Mononuclear cell (primary cell): ENCODE measurements around the gene TMEM184A. TPM values are rescaled to one million over a fixed set of nuclear protein-coding genes. Genes with fewer than 3 reads are reported as not detected.

ENCODE experiments used
- H3K27me3 ChIP-seq: 2 replicates; pipeline ENCODE4 v1.6.0; 2011; ENCODE audit warnings: low read length, control low read depth; ENCODE audit not compliant: insufficient read depth
- H3K4me1 ChIP-seq: 2 replicates; pipeline ENCODE4 v1.5.1; 2011; ENCODE audit warnings: mild to moderate bottlenecking, low read length, control low read depth; ENCODE audit not compliant: insufficient read depth
- H3K4me3 ChIP-seq: 2 replicates; pipeline ENCODE4 v1.5.1; 2011; ENCODE audit warnings: mild to moderate bottlenecking, low read length, moderate library complexity
- H3K9me3 ChIP-seq: 2 replicates; pipeline ENCODE4 v1.5.1; 2011; ENCODE audit warnings: low read depth, mild to moderate bottlenecking, control low read depth, low read length
- total RNA-seq: library from RNA; depleted of rRNA; stranded (reverse); fragments of >200 nt; gene quantifications from one replicate; pipeline ENCODE4 v1.2.3, GENCODE V29; 2012

Gene TMEM184A
- total RNA-seq: not detected

- Histone ChIP-seq H3K4me3 (no peak within 1 kb of the TSS), H3K4me1 (no peaks in the 10 kb centered on the region), H3K27me3 (no peaks in the 10 kb centered on the region), H3K9me3 (no peaks in the 10 kb centered on the region)
Observed at GRCh38 chr7:1555813-1556543, at the start of gene TMEM184A. TSS of gene TMEM184A (minus strand) at chr7:1556205. CDS start at chr7:1555484, 721 bp downstream.

- H3K4me3 ChIP-seq: no peak overlapping the region
- no peaks in the 10 kb centered on the region for H3K27me3 ChIP-seq
- H3K9me3 ChIP-seq: no peaks in the 10 kb centered on the region
- H3K4me1 ChIP-seq: no peaks in the 10 kb centered on the region
Observed at GRCh38 chr7:1604383-1604782, 48.4 kb upstream of the TMEM184A start.

GRCh38 chr7:1603346-1604225 is 47.6 kb upstream of the TMEM184A start:
- no peak overlapping the region for H3K4me3 ChIP-seq
- no peaks in the 10 kb centered on the region for H3K27me3 ChIP-seq
- no peaks in the 10 kb centered on the region for H3K9me3 ChIP-seq
- no peaks in the 10 kb centered on the region for H3K4me1 ChIP-seq

- no peak overlapping the region for H3K4me3 ChIP-seq
Observed at GRCh38 chr7:1602386-1602785, 46.4 kb upstream of the TMEM184A start.

GRCh38 chr7:1601956-1602355 is 46.0 kb upstream of the TMEM184A start:
- H3K27me3 ChIP-seq: no peaks in the 10 kb centered on the region
- H3K4me3 ChIP-seq: no peak overlapping the region
- no peaks in the 10 kb centered on the region for H3K9me3 ChIP-seq
- no peaks in the 10 kb centered on the region for H3K4me1 ChIP-seq

More at GRCh38 chr7:1602386-1602785, 46.4 kb upstream of the TMEM184A start:
- Histone ChIP-seq H3K4me1 (no peaks in the 10 kb centered on the region), H3K9me3 (no peaks in the 10 kb centered on the region), H3K27me3 (no peaks in the 10 kb centered on the region)

- H3K27me3 ChIP-seq: no peaks in the 10 kb centered on the region
Observed at GRCh38 chr7:1599640-1600395, 43.8 kb upstream of the TMEM184A start.

GRCh38 chr7:1598961-1599639 is 43.1 kb upstream of the TMEM184A start:
- Histone ChIP-seq H3K9me3 (no peaks in the 10 kb centered on the region), H3K4me3 (no peak overlapping the region), H3K4me1 (no peaks in the 10 kb centered on the region), H3K27me3 (no peaks in the 10 kb centered on the region)

More at GRCh38 chr7:1599640-1600395, 43.8 kb upstream of the TMEM184A start:
- no peaks in the 10 kb centered on the region for H3K4me1 ChIP-seq
- H3K4me3 ChIP-seq: no peak overlapping the region
- no peaks in the 10 kb centered on the region for H3K9me3 ChIP-seq

GRCh38 chr7:1598286-1598685 is 42.3 kb upstream of the TMEM184A start:
- Histone ChIP-seq H3K4me3 (no peak overlapping the region), H3K4me1 (no peaks in the 10 kb centered on the region), H3K27me3 (no peaks in the 10 kb centered on the region), H3K9me3 (no peaks in the 10 kb centered on the region)

- Histone ChIP-seq H3K4me1 (no peaks in the 10 kb centered on the region), H3K27me3 (no peaks in the 10 kb centered on the region), H3K9me3 (no peaks in the 10 kb centered on the region), H3K4me3 (no peak overlapping the region)
Observed at GRCh38 chr7:1597791-1598190, 41.8 kb upstream of the TMEM184A start.

GRCh38 chr7:1597066-1597760 is 41.2 kb upstream of the TMEM184A start:
- no peaks in the 10 kb centered on the region for H3K27me3 ChIP-seq
- no peaks in the 10 kb centered on the region for H3K9me3 ChIP-seq

GRCh38 chr7:1596181-1597043 is 40.4 kb upstream of the TMEM184A start:
- Histone ChIP-seq H3K4me3 (no peak overlapping the region), H3K9me3 (no peaks in the 10 kb centered on the region), H3K4me1 (peaks cover 13% of the 10 kb centered on the region), H3K27me3 (peaks cover 5% of the 10 kb centered on the region)

More at GRCh38 chr7:1597066-1597760, 41.2 kb upstream of the TMEM184A start:
- no peak overlapping the region for H3K4me3 ChIP-seq
- peaks cover 5% of the 10 kb centered on the region for H3K4me1 ChIP-seq

- Histone ChIP-seq H3K27me3 (peaks cover 9% of the 10 kb centered on the region), H3K4me3 (no peak overlapping the region), H3K4me1 (peaks cover 15% of the 10 kb centered on the region), H3K9me3 (no peaks in the 10 kb centered on the region)
Observed at GRCh38 chr7:1595636-1596035, 39.6 kb upstream of the TMEM184A start.

GRCh38 chr7:1595027-1595426 is 39.0 kb upstream of the TMEM184A start:
- Histone ChIP-seq H3K27me3 (peaks cover 11% of the 10 kb centered on the region), H3K9me3 (no peaks in the 10 kb centered on the region), H3K4me1 (peaks cover 15% of the 10 kb centered on the region), H3K4me3 (no peak overlapping the region)
